Breast epithelium (tissue), 4 donors: Measurements from ENCODE around the gene SIDT2. TPM values are rescaled to one million over a fixed set of nuclear protein-coding genes. Genes with fewer than 3 reads are reported as not detected.

Experiments
- DNase-seq, 2 donors: peaks; one replicate each; pipeline ENCODE4 v3.0.0-alpha.2; 2019; ENCODE audit warnings: low spot score in 2 of 2
- H3K27ac ChIP-seq, 2 donors: fragments of 200-600 bp; sonication (generic) in 1 of 2; one replicate each; pipeline ENCODE4 v1.5.1; 2016 to 2019; ENCODE audit warnings: mild to moderate bottlenecking in 1 of 2
- H3K27me3 ChIP-seq, 2 donors: fragments of 200-600 bp; sonication (generic) in 1 of 2; one replicate each; pipeline versions ENCODE4 v1.5.1 to v1.6.0; 2017 to 2019; ENCODE audit warnings: control low read depth in 1 of 2, mild to moderate bottlenecking in 1 of 2
- H3K36me3 ChIP-seq: fragments of 200-600 bp; one replicate; pipeline ENCODE4 v1.5.1; 2019
- H3K4me1 ChIP-seq, 2 donors: fragments of 200-600 bp; sonication (generic); one replicate each; pipeline ENCODE4 v1.5.1; 2016 to 2019; ENCODE audit warnings: control low read depth in 1 of 2
- H3K4me3 ChIP-seq, 3 donors: fragments of 200-600 bp; sonication (generic); 1 replicate in 2 of 3; 2 replicates in 1 of 3; pipeline ENCODE4 v1.5.1; 2016 to 2019; ENCODE audit warnings: mild to moderate bottlenecking in 3 of 3, moderate library complexity in 2 of 3
- H3K9me3 ChIP-seq, 2 donors: fragments of 200-600 bp; sonication (generic) in 1 of 2; one replicate each; pipeline ENCODE4 v1.5.1; 2016 to 2019; ENCODE audit warnings: control low read depth in 1 of 2
- POLR2A ChIP-seq: fragments of 450-650 bp; IDR thresholded peaks from one replicate; pipeline ENCODE4 v1.6.1; 2016; ENCODE audit warnings: antibody characterized with exemption, mild to moderate bottlenecking, moderate library complexity
- POLR2AphosphoS5 ChIP-seq, 3 donors: sonication (generic); formaldehyde crosslinking; IDR thresholded peaks; one replicate each; pipeline ENCODE4 v1.6.1; 2017; ENCODE audit warnings: antibody characterized with exemption in 3 of 3
- intact Hi-C: fragments of 100-400 bp; cut with DNase I; formaldehyde crosslinking; loops from one replicate; pipeline ENCODE4 v1.15.1; 2023; ENCODE audit warnings: low total_unique reads
- total RNA-seq, 3 donors: library from RNA; depleted of rRNA; stranded (reverse); fragments of >200 nt; gene quantifications; one replicate each; pipeline ENCODE4 v1.1.0, GENCODE V29; 2016
- TF ChIP-seq, protein P1 (sequence below), 3 donors: fragments of 450-650 bp; IDR thresholded peaks; one replicate each; pipeline ENCODE4 v1.5.1; 2016 to 2017; ENCODE audit warnings: antibody characterized with exemption in 3 of 3, mild to moderate bottlenecking in 3 of 3, moderate library complexity in 3 of 3

The SIDT2 gene
- total RNA-seq, 3 donors from 2014 or later: 45.2 to 86.7 (median 49.5) TPM

GRCh38 chr11:117152066-117152465, 26.5 kb upstream of the SIDT2 start:
- H3K36me3 ChIP-seq: no peaks in the 10 kb centered on the region
- H3K27ac ChIP-seq: no peak overlapping the region
- no peaks in the 10 kb centered on the region for H3K9me3 ChIP-seq
- H3K4me1 ChIP-seq: no peaks in the 10 kb centered on the region
- intact Hi-C loops: no loop called here
- H3K4me3 ChIP-seq: no peak overlapping the region
- no peaks in the 10 kb centered on the region for H3K27me3 ChIP-seq
- TF ChIP-seq, protein P1, sequence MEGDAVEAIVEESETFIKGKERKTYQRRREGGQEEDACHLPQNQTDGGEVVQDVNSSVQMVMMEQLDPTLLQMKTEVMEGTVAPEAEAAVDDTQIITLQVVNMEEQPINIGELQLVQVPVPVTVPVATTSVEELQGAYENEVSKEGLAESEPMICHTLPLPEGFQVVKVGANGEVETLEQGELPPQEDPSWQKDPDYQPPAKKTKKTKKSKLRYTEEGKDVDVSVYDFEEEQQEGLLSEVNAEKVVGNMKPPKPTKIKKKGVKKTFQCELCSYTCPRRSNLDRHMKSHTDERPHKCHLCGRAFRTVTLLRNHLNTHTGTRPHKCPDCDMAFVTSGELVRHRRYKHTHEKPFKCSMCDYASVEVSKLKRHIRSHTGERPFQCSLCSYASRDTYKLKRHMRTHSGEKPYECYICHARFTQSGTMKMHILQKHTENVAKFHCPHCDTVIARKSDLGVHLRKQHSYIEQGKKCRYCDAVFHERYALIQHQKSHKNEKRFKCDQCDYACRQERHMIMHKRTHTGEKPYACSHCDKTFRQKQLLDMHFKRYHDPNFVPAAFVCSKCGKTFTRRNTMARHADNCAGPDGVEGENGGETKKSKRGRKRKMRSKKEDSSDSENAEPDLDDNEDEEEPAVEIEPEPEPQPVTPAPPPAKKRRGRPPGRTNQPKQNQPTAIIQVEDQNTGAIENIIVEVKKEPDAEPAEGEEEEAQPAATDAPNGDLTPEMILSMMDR (IDR thresholded peaks at IDR 0.05): no peak
- TF ChIP-seq POLR2A (no peak), POLR2AphosphoS5 (IDR thresholded peaks at IDR 0.05) (no peak)
- DNase-seq: no peak

GRCh38 chr11:117154468-117154867, 24.1 kb upstream of the SIDT2 start:
- H3K9me3 ChIP-seq: no peaks in the 10 kb centered on the region
- no peak for TF ChIP-seq POLR2AphosphoS5 (IDR thresholded peaks at IDR 0.05)
- no peak overlapping the region for H3K4me3 ChIP-seq
- H3K27me3 ChIP-seq: no peaks in the 10 kb centered on the region
- no peaks in the 10 kb centered on the region for H3K4me1 ChIP-seq
- peaks cover 3% of the 10 kb centered on the region for H3K36me3 ChIP-seq
- no peak for DNase-seq
- intact Hi-C loops: no loop called here
- no peak overlapping the region for H3K27ac ChIP-seq

DNA sequence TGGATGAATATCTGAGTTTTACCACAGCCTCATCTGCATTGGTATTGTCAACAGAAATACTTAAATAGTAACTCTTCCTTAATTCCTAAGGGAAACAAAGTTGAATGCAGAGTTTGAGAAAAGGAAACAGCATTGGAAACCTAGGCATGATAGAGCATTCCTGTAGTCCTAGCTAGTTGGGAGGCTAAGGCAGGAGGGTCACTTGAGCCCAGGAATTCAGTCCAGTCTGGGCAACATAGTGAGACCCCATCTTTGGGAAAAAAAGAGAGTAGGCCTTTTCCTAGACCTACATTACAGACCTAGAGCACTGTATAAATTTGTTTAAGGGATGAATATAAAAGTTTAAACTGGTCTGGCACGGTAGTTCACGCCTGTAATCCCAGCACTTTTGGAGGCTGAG, 21.0 kb upstream of the SIDT2 start:
- no peak for DNase-seq
- intact Hi-C loops: no loop called here
- H3K27me3 ChIP-seq: no peaks in the 10 kb centered on the region
- H3K4me1 ChIP-seq: no peaks in the 10 kb centered on the region
- no peak overlapping the region for H3K4me3 ChIP-seq
- no peaks in the 10 kb centered on the region for H3K9me3 ChIP-seq
- H3K27ac ChIP-seq: no peak overlapping the region
- peaks cover 3% of the 10 kb centered on the region for H3K36me3 ChIP-seq
- TF ChIP-seq, protein P1 (IDR thresholded peaks at IDR 0.05): no peak

- H3K36me3 ChIP-seq: peaks cover 3% of the 10 kb centered on the region
- no peaks in the 10 kb centered on the region for H3K9me3 ChIP-seq
- H3K27ac ChIP-seq: no peak overlapping the region
- TF ChIP-seq POLR2AphosphoS5 (IDR thresholded peaks at IDR 0.05) (no peak), POLR2A (no peak)
- TF ChIP-seq, protein P1 (IDR thresholded peaks at IDR 0.05): no peak
- DNase-seq: no peak
- H3K4me3 ChIP-seq: no peak overlapping the region
- H3K4me1 ChIP-seq: no peaks in the 10 kb centered on the region
- H3K27me3 ChIP-seq: no peaks in the 10 kb centered on the region
- intact Hi-C loops: no loop called here
These were observed 18.7 kb upstream of the SIDT2 start for GRCh38 chr11:117159892-117160291.

DNA sequence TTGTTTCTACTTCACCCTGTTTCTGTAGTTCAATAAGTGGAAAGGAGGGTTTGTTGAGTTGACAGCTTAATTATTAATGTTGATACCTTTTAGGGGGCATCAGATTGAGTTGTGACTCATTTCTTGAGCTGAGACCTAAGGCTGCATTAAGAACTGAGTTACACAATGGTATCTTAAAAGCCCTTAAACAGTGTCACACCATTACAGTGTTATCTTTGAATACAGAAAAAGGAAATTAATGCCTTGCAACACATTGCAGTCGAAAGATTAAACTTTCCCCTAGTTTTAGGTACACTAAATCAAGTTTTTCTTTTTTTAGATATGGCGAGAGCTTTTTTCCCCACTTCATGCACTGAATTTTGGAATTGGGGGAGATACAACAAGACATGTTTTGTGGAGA, 17.7 kb upstream of the SIDT2 start:
- H3K36me3 ChIP-seq: peaks cover 3% of the 10 kb centered on the region
- no peaks in the 10 kb centered on the region for H3K4me1 ChIP-seq
- intact Hi-C loops: no loop called here
- no peaks in the 10 kb centered on the region for H3K9me3 ChIP-seq
- H3K4me3 ChIP-seq: no peak overlapping the region
- TF ChIP-seq, protein P1 (IDR thresholded peaks at IDR 0.05): no peak
- no peak for TF ChIP-seq POLR2AphosphoS5 (IDR thresholded peaks at IDR 0.05)
- no peak overlapping the region for H3K27ac ChIP-seq
- no peaks in the 10 kb centered on the region for H3K27me3 ChIP-seq
- no peak for DNase-seq

GRCh38 chr11:117166491-117166890, 12.1 kb upstream of the SIDT2 start:
- Histone ChIP-seq H3K27me3 (no peaks in the 10 kb centered on the region), H3K36me3 (no peaks in the 10 kb centered on the region)

More at GRCh38 chr11:117166491-117166890, 12.1 kb upstream of the SIDT2 start:
- Histone ChIP-seq H3K4me3 (no peak overlapping the region), H3K4me1 (no peaks in the 10 kb centered on the region), H3K9me3 (no peaks in the 10 kb centered on the region), H3K27ac (no peak overlapping the region)
- intact Hi-C loops: no loop called here
- no peak for TF ChIP-seq POLR2AphosphoS5 (IDR thresholded peaks at IDR 0.05)
- no peak for TF ChIP-seq POLR2A
- TF ChIP-seq, protein P1 (IDR thresholded peaks at IDR 0.05): no peak
- no peak for DNase-seq
